Endothelial cell (in vitro differentiated cells): Measurements from ENCODE around the gene ATP11B. TPM values are rescaled to one million over a fixed set of nuclear protein-coding genes. Genes with fewer than 3 reads are reported as not detected.
"Not testable (repeated sequence)": the region's sequence is repeated elsewhere in the genome, so short reads cannot be mapped to it uniquely, and the experiment has no call there.

Experiments used
- DNase-seq: peaks from one replicate; pipeline ENCODE4 v3.0.0; 2021; ENCODE audit warnings: low spot score
- H3K27ac Mint-ChIP-seq: one replicate; pipeline ENCODE4 v1.8.0; 2021; ENCODE audit warnings: mixed read lengths, inconsistent platforms; ENCODE audit not compliant: unreplicated experiment
- H3K27me3 Mint-ChIP-seq: one replicate; pipeline ENCODE4 v1.8.0; 2021; ENCODE audit warnings: mild to moderate bottlenecking, moderate library complexity, mixed read lengths, inconsistent platforms; ENCODE audit not compliant: unreplicated experiment
- H3K36me3 Mint-ChIP-seq: one replicate; pipeline ENCODE4 v1.8.0; 2021; ENCODE audit warnings: mild to moderate bottlenecking, low read depth, mixed read lengths, inconsistent platforms; ENCODE audit not compliant: unreplicated experiment
- H3K4me1 Mint-ChIP-seq: one replicate; pipeline ENCODE4 v1.8.0; 2021; ENCODE audit warnings: mild to moderate bottlenecking, mixed read lengths, inconsistent platforms; ENCODE audit not compliant: unreplicated experiment
- H3K4me3 Mint-ChIP-seq: one replicate; pipeline ENCODE4 v1.8.0; 2021; ENCODE audit warnings: mild to moderate bottlenecking, mixed read lengths, inconsistent platforms; ENCODE audit not compliant: unreplicated experiment
- H3K9me3 Mint-ChIP-seq: one replicate; pipeline ENCODE4 v1.8.0; 2021; ENCODE audit warnings: mixed read lengths, inconsistent platforms; ENCODE audit not compliant: unreplicated experiment
- CTCF ChIP-seq: fragments of 200-600 bp; sonication (generic); IDR thresholded peaks from one replicate; pipeline ENCODE4 v1.5.0; 2021; ENCODE audit warnings: antibody characterized with exemption; ENCODE audit not compliant: unreplicated experiment
- total RNA-seq: library from RNA; stranded (reverse); fragmentation: NEBNext Ultra II Directional; extraction: Animal tissue kit (Norgen Biotek cat#: 25700); gene quantifications from one replicate; pipeline ENCODE4 v1.2.1, GENCODE V29; 2021; ENCODE audit not compliant: unreplicated experiment

The ATP11B gene
- total RNA-seq, 1 donor from 2014 or later, result 45.3 TPM

- H3K4me1 Mint-ChIP-seq, result peaks cover 27% of the 10 kb centered on the region
- DNase-seq, result no peak
- no peak overlapping the region for H3K27ac Mint-ChIP-seq
- H3K36me3 Mint-ChIP-seq, result no peaks in the 10 kb centered on the region
- peaks cover 8% of the 10 kb centered on the region for H3K27me3 Mint-ChIP-seq
- H3K9me3 Mint-ChIP-seq, result no peaks in the 10 kb centered on the region
- TF ChIP-seq CTCF, result no peak
- no peak overlapping the region for H3K4me3 Mint-ChIP-seq
These were observed 4.6 kb downstream of the ATP11B start for GRCh38 chr3:182797876-182798275.

- H3K36me3 Mint-ChIP-seq, H3K27me3 Mint-ChIP-seq, DNase-seq, H3K27ac Mint-ChIP-seq, H3K9me3 Mint-ChIP-seq, H3K4me3 Mint-ChIP-seq: not testable (repeated sequence)
- H3K4me1 Mint-ChIP-seq, result peaks cover 23% of the 10 kb centered on the region
These were observed 5.8 kb downstream of the ATP11B start for GRCh38 chr3:182799143-182799542.

- no peaks in the 10 kb centered on the region for H3K27me3 Mint-ChIP-seq
- no peaks in the 10 kb centered on the region for H3K36me3 Mint-ChIP-seq
- H3K9me3 Mint-ChIP-seq, result no peaks in the 10 kb centered on the region
- TF ChIP-seq CTCF, result no peak
- H3K4me3 Mint-ChIP-seq, result no peak overlapping the region
- H3K4me1 Mint-ChIP-seq, result peaks cover 11% of the 10 kb centered on the region
- no peak for DNase-seq
- H3K27ac Mint-ChIP-seq, result no peak overlapping the region
These were observed 7.2 kb downstream of the ATP11B start for GRCh38 chr3:182800508-182800907.

GRCh38 chr3:182802413-182803390 is 9.4 kb downstream of the ATP11B start:
- Mint-ChIP-seq H3K9me3 (no peaks in the 10 kb centered on the region), H3K36me3 (no peaks in the 10 kb centered on the region), H3K4me1 (peaks cover 12% of the 10 kb centered on the region), H3K27ac (no peak overlapping the region), H3K27me3 (no peaks in the 10 kb centered on the region), H3K4me3 (no peak overlapping the region)
- DNase-seq, result no peak
- no peak for TF ChIP-seq CTCF

- Mint-ChIP-seq H3K9me3 (no peaks in the 10 kb centered on the region), H3K36me3 (no peaks in the 10 kb centered on the region)
These were observed 10.3 kb downstream of the ATP11B start for GRCh38 chr3:182803596-182803995.

More at GRCh38 chr3:182803596-182803995, 10.3 kb downstream of the ATP11B start:
- Mint-ChIP-seq H3K27ac (no peak overlapping the region), H3K27me3 (no peaks in the 10 kb centered on the region), H3K4me1 (peaks cover 14% of the 10 kb centered on the region), H3K4me3 (no peak overlapping the region)
- DNase-seq, result no peak
- no peak for TF ChIP-seq CTCF
